SIG-M5 (cell line): ENCODE results near the gene PCGF3.
"Not testable (repeated sequence)": the region's sequence is repeated elsewhere in the genome, so short reads cannot be mapped to it uniquely, and the experiment has no call there.

Experiments
- DNase-seq: peaks from one replicate; lab custom pipeline; 2025; lab: John Stamatoyannopoulos, UW

PCGF3 gene

DNA sequence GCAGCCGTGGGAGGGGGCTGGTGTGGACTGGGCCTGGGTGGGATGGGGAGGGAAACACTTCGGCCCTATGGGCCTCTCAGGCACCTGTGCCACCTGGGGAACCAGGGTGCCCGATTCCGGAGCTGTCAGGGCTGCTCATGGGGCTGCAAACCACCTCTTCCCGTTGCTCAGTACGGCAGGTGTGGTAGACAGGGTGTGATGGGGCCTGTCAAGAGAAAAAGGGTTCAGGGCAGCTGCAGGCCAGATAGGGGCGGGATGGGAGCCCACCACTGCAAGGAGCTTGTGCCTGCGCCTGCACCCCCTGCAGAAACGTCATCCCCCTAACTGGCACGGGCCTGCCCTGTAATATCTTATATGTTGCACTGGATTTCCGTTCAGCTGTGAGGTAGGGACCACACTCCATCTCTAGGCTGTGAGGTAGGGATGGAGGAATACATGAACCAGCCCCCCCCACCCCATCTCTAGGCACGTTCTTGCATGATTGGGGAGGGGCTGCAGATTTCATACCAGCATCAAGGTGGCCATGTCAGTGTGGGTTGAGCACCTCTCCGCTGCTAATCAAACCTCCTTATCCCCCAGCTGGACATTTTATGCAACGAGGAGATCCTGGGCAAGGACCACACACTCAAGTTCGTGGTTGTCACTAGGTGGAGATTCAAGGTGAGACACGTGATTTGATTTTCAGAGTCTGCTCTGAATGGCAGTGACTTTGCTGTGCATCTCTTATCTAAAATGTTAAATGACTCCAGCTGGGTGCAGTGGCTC is 59.0 kb downstream of the PCGF3 start:
- no peak for DNase-seq

DNA sequence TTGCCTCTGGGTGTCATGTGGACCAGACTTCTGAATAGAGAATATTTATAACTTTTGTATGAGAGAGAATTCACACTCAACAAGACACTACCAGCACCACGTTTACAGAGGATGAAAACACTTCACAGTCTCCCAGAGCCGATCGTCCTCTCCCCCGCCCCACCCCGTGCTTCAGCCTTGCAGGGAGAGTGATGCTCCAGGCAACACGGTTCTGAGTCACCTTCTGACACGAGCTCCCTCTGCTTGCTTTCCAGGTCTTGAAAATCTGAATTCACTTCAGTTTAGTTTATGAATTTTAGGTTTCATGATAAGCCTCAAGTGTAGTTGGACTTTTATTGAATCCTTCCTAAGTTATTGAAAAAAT is 60.5 kb downstream of the PCGF3 start:
- DNase-seq = no peak

DNA sequence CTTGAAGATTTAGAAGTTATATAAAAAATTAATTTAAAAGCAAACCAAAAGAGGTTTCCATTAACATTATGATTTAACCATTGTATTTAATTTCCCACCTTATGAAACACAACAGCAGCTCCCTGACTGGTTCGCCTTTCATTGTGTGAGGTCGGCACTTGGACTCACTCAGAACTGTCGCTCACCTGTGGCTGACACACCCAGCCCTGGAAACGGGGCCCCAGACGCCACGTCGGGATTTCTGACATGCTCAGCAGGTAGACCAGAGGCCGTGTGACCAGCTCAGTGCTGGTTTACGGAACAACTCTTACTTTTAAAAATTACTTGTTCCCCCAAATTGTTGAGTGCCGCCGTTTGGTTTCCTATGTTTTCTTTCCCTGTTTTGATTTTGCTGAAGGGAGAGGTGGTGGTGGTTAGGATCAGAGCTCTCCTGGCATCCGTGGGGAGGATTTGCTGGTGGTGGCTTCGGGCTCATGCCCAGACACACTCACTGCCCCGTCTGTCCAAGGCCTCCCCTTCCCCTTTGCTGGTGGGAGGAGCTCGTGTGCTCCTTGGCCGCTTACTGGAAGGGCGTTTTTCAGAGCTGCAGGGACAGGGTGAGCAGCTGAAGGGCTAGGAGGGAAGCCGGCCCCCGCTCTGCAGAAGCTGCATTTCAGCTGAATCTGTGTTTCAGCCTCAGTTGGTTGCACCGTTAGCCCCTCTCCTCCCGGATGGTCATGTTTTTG is 61.1 kb downstream of the PCGF3 start:
- no peak for DNase-seq

DNA sequence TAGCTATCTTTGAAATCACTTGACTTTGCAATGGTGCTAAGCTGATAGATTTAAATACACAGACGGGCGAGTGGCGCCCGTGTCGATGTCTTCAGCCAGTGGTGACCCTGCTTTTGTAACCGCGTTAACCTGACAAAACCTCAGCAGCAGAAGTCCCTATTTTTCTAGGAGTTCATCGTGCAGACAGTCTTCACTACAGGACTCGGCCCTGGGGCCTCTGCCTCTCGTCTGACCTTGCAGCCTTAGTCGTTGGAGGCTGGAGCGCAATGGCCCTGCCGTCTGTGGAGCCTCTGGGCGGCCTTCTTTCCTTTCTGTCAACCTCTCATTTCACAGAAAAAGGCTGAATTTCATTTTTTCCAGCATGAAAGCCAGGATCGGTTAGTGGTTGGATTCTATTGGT is 62.4 kb downstream of the PCGF3 start:
- DNase-seq = no peak

DNA sequence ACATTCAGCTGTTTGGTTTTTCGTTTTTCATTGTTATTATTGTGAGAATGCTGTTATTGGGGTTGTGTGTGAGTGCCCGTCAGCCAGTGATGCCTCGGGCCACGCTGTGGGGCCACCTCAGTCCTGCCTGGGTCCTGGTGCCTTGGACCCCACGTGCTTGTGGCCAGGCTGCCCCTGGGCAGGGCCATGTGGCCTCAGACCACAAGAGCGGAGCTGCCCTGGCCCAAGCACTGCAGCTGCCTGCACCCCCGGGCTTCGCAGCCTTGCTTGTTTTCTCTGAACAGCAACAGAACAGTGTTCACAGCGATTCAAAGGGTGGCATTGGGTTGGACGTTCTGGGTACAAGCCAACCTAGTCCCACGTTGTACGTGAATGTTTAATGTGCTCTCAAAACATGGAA is 63.4 kb downstream of the PCGF3 start:
- DNase-seq = no peak

DNA sequence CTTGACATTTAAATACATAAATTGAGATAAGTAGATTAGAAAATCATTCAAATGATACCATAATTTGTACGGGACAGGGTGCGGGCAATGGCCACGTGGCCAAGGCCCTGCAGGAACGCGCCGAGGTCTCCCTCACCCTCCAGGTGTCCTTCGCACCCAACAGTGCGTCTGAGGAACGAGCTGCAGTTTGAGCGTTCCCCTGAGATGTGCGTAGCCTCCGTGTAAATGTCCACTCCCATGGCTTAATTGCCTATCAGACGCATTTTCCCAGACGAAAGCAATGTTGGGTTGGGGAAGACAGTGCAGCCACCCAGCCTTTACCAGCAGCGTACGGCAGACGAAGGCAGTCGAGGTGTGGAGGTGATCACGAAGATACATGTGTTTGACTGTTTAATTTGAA is 63.9 kb downstream of the PCGF3 start:
- DNase-seq = no peak

DNA sequence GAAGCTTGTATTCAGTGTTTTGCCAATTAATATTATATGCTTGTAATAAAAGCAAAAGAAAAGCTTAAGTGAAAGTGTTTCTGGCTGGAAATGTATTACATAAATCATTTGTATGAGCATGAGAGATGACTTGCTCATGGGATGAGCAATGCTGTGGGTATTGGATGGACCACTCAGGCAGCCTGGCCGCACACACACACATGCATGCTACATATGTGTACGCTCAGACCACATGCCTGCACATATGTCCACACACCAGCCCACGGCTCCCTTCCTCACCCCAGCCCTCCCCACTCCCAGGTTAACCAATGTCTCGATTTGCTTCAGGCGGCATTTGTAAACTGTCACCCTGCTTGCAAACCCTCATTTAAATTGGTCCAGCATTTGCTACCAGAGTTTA is 64.4 kb downstream of the PCGF3 start:
- DNase-seq = no peak

DNA sequence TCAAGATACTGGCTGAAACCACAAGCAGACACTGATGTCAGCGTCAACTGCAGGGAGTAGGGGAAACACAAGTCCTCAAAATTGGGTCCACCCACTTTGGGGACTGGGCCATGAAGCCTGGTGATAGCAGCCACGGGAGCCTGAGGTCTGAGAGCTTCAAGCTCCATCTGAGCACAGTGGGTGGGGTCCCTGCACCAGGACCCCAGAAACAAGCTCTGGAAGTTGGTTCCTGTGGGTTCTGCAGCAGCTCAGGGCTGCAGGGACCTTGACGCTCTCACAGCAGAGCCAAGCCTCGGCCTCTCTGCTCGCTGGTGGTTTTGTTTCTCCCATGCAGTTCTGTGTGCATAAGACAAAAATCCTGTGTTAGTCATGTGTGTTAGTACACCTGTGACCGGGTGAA is 65.8 kb downstream of the PCGF3 start:
- no peak for DNase-seq

DNA sequence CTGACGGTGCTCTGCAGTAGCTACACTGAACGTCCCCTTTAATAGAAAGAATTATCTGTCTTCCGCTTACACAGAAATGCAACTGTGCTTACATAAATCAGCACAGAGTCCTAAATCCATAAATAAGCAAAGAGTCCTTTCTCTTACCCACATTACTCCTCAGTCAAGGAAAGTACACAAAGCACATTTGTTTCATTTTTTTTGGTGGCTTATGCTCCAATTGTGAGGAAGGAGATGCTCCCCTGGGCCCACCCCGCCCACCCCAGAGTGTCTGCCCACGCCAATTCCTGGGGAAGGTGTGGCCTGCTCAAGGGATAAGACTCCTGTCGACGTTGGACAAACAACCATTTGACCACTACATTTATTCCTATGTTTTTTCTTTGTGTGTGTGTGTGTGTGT is 66.5 kb downstream of the PCGF3 start:
- no peak for DNase-seq

DNA sequence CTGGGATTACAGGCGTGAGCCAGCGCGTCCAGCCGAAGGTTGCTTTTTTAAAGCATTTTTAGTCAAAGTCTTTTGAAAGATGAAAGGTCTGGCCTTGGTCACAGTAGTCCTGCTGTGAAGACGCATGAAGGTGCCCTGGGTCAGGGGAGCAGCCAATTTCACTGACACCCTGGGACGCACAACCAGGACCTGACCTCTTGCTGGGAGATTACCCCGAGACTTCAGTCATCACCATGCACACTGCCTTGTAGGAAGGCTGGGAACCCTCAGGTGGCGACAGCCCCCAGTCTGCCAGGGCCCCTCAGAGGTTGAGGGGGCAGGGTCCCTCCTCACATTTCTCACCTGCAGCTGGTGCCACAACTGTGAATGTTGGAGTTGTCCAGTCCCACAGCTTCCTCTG is 67.1 kb downstream of the PCGF3 start:
- DNase-seq = no peak

DNA sequence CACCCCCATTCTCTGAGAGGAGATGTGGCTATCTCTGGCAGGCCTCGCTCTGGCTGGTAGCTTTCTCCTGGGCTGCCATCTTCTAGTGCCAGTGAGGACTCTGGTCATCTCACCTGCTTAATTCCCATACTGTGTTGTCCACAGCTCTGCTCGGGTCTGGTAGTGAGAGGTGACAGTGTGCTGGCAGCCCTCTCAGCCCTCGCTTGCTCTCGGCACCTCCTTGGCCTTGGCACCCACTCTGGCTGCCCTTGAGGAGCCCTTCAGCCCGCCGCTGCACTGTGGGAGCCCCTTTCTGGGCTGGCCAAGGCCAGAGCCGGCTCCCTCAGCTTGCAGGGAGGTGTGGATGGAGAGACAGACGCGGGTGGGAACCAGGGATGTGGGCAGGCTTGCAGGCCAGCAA is 67.6 kb downstream of the PCGF3 start:
- no peak for DNase-seq

DNA sequence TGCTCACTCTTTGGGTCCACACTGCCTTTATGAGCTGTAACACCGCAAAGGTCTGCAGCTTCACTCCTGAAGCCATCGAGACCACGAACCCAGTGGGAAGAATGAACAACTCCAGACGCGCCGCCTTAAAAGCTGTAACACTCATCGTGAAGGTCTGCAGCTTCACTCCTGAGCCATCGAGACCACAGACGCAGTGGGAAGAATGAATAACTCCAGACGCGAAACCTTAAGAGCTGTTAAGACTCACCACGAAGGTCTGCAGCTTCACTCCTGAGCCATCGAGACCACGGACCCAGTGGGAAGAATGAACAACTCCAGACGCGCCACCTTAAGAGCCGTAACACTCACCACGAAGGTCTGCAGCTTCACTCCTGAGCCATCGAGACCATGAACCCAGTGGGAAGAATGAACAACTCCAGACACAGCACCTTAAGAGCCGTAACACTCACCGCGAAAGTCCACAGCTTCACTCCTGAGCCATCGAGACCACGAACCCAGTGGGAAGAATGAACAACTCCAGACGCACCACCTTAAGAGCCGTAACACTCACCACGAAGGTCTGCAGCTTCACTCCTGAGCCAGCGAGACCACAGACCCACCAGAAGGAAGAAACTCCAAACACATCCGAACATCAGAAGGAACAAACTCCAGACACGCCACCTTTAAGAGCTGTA is 68.9 kb downstream of the PCGF3 start:
- DNase-seq = not testable (repeated sequence)

DNA sequence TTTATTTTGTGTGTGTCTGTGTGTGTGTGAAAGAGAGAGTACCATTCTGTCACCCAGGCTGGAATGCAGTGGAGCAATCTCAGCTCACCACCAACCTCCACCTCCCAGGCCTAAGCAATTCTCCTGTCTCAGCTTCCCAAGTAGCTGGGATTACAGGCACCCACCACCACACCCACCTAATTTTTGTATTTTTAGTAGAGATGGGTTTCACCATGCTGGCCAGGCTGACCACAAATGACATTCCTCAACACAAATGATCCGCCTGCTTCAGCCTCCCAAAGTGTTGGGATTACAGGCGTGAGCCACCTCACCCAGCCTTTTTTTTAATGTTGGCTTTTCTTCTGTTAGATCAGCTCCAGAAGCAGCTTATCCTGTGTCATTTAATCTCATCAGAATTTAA is 69.9 kb downstream of the PCGF3 start:
- not testable (repeated sequence) for DNase-seq

DNA sequence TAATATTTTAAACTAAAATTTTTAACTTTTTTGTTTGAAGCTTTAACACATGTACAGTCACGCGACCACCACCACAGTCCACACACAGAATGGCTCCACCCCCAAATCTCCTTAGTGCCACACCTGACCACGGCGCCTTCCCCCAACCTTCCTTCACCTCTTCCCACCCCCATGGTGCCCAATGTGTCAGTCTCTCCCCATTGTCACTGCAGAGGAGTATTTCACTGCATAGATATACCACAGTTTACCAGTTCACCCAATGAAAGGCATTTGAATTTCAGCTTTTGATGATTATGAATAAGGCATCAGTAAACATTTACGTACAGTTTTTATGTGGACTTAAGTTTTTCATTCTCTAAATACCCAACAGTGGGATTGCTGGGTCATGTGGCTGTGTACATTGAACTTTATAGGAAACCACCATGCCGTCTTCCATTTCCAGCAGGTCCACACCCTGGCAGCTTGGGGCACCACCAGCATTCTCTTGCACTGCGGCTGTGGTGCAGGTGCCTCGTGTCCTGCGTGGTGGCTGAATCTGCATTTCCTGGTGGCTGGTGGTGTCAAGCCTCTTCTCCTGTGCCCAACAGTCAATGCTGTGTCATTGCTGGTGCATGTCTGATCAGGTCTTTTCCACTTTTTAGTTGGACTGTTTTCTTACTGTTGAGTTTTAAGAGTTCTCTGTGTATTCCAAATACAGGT is 71.3 kb downstream of the PCGF3 start:
- DNase-seq = no peak

DNA sequence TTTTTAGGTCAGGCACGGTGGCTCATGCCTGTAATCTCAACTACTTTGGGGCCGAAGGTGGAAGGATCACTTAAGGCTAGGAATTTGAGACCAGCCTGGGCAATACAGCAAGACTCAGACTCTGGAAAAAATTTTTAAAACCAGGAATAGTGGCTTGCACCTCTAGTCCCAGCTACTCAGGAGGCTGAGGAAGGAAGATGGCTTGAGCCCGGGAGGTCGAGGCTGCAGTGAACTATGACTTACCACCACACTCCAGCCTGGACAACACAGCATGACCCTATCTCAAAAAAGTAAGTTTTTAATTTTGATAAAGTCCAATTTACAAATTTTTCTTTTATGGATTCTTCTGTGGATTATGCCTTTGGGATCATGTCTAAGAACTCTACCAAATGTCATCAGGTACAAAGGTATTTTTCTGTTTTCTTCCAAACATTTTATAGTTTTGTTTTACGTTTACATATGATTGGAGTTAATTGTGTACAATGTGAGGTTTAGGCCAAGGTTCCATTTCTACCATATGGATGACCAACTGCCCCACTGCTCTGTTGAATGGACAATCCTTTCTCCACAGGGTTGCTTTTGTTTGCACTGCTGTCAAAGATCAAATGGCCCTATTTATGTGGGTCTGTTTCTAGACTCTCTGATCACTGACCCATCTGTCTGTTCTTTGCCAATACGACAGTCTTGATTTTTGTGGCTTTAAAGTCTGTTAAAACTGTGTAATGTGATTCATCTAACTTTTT is 72.1 kb downstream of the PCGF3 start:
- DNase-seq = no peak

DNA sequence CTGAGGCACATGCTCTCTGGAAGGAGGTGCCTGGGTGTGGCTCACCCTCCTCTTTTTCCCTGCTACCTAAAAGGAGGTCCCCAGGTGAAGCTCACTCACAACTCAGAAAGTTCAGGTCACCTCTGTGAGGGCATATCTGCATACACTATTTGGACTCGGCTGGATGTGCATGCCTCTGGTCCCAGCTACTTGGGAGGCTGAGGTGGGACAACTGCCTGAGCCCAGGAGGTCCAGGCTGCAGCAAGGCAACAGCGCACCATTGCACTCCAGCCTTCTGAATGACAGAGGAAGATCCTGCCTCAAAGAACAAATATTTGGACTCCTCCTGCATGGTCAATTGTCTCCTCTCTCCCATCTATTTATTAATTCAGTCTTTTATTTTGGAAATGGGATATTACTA is 73.9 kb downstream of the PCGF3 start:
- no peak for DNase-seq

DNA sequence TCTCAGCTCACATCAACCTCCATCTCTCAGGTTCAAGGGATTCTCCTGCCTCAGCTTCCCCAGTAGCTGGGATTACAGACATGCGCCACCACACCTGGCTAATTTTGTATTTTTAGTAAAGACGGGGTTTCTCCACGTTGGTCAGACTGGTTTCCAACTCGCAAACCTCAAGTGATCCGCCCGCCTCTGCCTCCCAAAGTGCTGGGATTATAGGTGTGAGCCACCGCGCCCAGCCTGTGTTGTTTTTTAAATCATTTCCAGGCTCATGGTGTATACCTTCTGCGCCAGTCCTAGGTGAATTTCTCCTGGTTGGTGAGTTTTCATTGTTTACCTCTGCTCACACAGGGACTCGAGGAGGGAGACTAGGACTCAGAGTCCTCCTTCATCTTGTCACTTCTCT is 74.6 kb downstream of the PCGF3 start:
- not testable (repeated sequence) for DNase-seq

DNA sequence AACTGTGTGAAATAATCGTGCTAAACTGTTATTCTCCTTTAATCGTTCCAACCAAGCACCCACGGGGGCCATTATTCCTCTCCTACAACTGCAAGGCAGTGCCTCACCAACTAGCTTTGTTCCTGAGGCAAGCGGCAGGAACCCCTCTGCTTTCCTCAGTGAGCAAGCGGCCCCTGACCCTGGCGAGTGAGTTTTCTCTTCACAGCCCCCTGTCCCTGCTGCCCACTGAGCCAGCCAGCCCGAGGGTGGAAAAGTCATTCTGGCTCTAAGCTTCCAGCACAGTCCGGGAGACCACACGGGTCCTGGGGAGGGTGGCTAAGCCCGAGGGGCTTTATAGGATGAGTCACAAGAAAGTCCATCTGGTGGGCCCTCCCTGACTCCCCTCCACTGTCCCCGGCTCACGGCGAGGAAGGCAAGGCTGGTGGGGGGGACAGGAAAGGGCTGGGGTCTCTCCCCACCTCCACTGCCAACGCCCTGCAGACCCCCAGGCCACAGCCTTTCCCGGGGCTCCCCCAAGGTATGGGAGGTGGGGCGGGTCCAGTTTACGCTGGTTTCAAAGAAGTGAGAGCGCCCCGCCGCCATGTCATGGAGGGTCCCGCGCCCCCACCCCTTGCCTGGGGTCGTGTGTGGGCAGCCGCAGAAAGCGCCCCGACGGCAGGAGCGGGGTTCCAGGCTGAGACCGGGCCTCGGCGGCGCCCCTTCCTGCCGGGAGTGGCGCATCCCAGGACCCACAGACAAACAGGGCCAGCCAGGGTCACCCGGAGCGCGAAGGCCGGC is 75.3 kb downstream of the PCGF3 start:
- DNase-seq = no peak

DNA sequence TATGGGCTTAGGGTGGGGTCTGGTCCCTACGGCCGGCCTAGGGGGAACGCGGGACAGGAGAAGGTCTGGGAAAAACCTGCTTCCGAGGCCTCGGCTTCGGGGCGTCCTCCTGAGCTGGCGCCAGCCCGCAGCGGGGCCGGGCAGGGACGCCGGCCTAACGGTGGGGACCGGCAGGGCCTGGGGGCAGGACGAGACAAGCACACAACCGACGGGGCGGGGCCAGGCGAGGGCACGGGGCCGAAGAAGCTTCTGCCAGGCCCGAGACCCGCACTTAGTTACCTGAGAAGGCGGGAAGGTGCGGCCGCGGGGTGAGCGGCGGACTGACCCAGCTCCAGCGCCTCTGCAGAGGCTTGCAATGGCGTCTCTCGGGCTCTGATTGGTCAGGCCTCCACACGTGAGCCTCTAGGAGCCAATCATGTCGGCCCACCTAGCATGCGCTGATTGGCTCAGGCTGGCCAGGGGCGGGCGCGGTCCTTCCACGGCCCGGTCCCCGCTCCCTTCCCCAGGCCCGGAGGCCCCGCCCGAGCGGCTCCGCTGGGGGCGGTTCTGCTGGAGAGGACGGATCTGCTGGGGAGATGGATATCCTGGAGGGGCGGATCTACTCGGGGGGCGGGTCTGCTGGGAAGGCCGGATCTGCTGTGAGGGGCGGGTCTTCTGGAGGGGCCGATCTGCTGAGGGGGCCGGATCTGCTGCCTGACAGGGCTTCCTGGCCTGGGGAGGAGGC is 76.0 kb downstream of the PCGF3 start:
- DNase-seq = peak; percentile 80
